Lower leg skin (tissue), 4 donors: Measurements from ENCODE around the gene FAM180A. TPM values are rescaled to one million over a fixed set of nuclear protein-coding genes. Genes with fewer than 3 reads are reported as not detected.
"Not testable (repeated sequence)": the region's sequence is repeated elsewhere in the genome, so short reads cannot be mapped to it uniquely, and the experiment has no call there.

Source experiments
- DNase-seq, 2 donors: peaks; one replicate each; pipeline ENCODE4 v3.0.0-alpha.2; 2019; ENCODE audit warnings: low spot score in 2 of 2
- H3K4me3 ChIP-seq: fragments of 200-600 bp; sonication (generic); 2 replicates; pipeline ENCODE4 v1.5.1; 2017; ENCODE audit warnings: mild to moderate bottlenecking, low read depth; ENCODE audit not compliant: poor library complexity, severe bottlenecking
- POLR2A ChIP-seq, 2 donors: fragments of 450-650 bp; IDR thresholded peaks; one replicate each; pipeline ENCODE4 v1.6.1; 2016 to 2017; ENCODE audit warnings: antibody characterized with exemption in 2 of 2, mild to moderate bottlenecking in 1 of 2, moderate library complexity in 1 of 2
- WGBS, 2 donors: methylation state at CpG; one replicate each; pipeline ENCODE4 v1.1.5; 2018; 5-methylcytosine and 5-hydroxymethylcytosine counted together
- intact Hi-C: fragments of 100-400 bp; cut with DNase I; formaldehyde crosslinking; loops from one replicate; pipeline ENCODE4 v1.15.0; 2023; ENCODE audit warnings: low total_unique reads
- total RNA-seq, 4 donors: library from RNA; depleted of rRNA; stranded (reverse); fragments of >200 nt; gene quantifications; one replicate each; pipeline ENCODE4 v1.1.0, GENCODE V29; 2016
- TF ChIP-seq, protein P1 (sequence below), 3 donors: fragments of 450-650 bp; IDR thresholded peaks; one replicate each; pipeline ENCODE4 v1.5.1; 2016; ENCODE audit warnings: antibody characterized with exemption in 3 of 3, mild to moderate bottlenecking in 3 of 3, moderate library complexity in 2 of 3

The FAM180A gene
- total RNA-seq, 4 donors from 2014 or later = 0.34 to 10.3 (median 5.6) TPM

DNA sequence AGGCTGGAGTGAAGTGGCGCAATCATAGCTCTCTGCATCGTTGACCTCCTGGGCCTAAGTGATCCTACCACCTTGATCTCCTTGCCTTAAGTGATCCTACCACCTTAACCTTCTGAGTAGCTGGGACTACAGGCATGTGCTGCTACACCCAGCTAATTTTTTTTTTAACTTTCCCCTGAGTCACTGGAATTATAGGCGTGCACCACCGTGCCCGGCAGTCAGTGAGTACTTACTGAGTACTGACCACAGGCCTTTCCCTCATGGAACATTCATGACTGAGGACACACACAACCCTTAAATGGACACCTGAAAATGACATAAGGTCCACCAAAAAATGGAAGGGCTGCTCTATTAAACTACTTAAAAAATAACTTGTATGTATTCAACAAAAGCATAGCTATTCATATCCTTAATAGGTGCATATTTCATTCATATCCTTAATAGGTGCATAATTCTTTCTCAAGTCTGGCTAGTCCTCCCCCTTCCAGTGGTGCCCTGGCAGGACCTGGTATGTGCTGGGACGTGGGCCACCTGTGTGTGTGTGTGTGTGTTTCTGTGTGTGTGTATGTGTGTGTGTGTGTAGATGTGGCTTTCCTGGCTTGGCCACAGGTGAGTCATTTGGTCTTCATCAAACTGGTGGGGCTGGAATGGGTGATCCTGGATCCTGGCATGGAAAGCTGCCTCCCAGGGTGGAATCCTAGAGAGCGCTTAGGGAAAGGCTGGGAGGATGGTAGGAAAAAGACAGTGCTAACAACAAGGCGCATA lies 3.5 kb downstream of the FAM180A start:
- 45 to 54% methylated on average over 8 of the region's 8 CpGs for WGBS, 2 donors
- peak in 1 of 2 donors; percentile 47 for DNase-seq
- intact Hi-C loops = no loop called here
- H3K4me3 ChIP-seq = no peak overlapping the region
- TF ChIP-seq POLR2A (IDR thresholded peaks at IDR 0.05) = no peak
- TF ChIP-seq, protein P1, sequence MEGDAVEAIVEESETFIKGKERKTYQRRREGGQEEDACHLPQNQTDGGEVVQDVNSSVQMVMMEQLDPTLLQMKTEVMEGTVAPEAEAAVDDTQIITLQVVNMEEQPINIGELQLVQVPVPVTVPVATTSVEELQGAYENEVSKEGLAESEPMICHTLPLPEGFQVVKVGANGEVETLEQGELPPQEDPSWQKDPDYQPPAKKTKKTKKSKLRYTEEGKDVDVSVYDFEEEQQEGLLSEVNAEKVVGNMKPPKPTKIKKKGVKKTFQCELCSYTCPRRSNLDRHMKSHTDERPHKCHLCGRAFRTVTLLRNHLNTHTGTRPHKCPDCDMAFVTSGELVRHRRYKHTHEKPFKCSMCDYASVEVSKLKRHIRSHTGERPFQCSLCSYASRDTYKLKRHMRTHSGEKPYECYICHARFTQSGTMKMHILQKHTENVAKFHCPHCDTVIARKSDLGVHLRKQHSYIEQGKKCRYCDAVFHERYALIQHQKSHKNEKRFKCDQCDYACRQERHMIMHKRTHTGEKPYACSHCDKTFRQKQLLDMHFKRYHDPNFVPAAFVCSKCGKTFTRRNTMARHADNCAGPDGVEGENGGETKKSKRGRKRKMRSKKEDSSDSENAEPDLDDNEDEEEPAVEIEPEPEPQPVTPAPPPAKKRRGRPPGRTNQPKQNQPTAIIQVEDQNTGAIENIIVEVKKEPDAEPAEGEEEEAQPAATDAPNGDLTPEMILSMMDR (IDR thresholded peaks at IDR 0.05) = no peak

DNA sequence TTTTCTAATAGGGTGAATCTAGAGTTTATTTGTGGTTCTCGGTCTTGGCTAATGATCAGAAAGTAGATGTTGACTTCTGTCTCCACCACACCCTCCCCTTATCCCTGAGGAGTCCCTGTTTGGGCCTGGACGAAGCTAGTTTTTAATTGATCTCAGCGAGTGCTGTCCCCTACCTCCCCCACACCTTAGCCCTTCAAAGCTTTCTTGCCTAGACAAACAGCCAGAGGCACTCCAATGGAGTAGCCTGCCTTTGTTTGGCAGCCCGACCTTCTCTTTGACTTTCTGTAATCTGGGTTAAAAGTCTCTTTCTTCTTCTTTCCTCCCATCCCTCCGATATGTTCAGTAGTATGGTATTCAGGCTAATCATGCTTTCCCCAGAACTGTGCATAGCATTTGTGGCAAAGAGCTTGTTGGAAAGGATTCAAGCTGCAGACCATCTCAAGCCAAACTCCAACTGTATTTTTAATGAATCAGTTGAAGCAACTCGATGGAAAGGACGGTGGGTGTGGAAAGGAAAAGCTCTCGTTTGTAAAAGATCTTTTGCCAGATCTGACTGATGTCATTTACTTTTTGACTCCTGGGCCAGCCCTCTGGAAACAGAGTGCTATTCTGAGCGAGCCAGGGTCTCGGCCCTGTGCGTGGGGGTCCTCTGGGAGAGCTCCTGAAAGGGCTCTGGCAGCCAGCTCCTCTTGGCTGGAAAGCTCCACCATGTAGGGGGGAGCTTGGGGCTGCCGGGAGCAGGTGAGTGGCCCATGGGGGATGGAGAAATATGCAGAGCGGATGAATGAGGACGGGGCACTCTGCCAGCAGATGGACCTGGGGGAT lies 4.5 kb downstream of the FAM180A start:
- no peak for TF ChIP-seq POLR2A (IDR thresholded peaks at IDR 0.05)
- TF ChIP-seq, protein P1 (IDR thresholded peaks at IDR 0.05) = no peak
- DNase-seq = no peak
- no peak overlapping the region for H3K4me3 ChIP-seq
- intact Hi-C loops = no loop called here
- 38 to 39% methylated on average over 14 of the region's 14 CpGs for WGBS, 2 donors

DNA sequence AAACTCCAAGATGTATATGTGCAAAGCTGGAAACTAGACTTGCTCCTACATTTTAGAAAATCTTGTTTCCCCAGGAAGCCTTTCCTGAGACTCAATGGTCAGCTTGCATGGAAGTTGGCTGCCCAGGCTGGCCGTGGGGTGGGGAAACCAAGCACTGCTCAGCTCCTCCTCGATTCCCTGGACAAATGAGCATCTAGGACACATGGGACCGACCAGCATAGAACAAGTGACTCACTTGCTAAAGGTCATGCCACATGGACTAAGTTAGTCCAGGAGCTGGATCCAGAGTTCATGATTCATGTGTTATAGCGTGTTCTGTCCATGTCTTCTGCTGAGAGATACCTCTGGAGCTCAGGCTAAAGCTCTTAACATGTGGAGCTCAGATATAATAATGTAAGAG lies 6.2 kb downstream of the FAM180A start:
- TF ChIP-seq POLR2A (IDR thresholded peaks at IDR 0.05) = no peak
- TF ChIP-seq, protein P1 (IDR thresholded peaks at IDR 0.05) = no peak
- intact Hi-C loops = no loop called here
- WGBS, 2 donors = 40 to 73% methylated on average over 4 of the region's 4 CpGs
- no peak overlapping the region for H3K4me3 ChIP-seq
- DNase-seq = peak in 1 of 2 donors; percentile 47

DNA sequence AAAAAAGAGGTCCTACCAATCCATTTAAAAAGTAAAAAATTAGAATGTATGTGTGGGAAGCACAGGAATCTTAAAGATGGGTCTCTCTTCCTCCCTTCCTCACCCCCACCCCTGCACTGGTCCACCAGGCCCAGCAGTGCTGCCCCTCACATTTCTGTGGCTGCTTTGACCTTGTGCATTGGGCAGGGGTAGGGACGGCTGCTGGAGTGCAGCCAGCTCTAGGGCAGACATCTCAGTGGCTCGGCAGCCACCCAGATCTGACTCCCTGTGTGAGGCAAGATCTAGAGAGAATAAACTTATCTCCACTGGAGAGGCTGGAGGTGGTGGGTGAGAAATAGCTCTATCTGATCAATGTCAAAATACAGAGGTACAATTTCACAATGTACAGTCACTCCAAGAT lies 6.7 kb downstream of the FAM180A start:
- TF ChIP-seq POLR2A (IDR thresholded peaks at IDR 0.05) = no peak
- TF ChIP-seq, protein P1 (IDR thresholded peaks at IDR 0.05) = no peak
- intact Hi-C loops = no loop called here
- DNase-seq = no peak
- no peak overlapping the region for H3K4me3 ChIP-seq
- whole genome bisulfite sequencing, 2 donors = 60 to 85% methylated on average over 2 of the region's 2 CpGs

DNA sequence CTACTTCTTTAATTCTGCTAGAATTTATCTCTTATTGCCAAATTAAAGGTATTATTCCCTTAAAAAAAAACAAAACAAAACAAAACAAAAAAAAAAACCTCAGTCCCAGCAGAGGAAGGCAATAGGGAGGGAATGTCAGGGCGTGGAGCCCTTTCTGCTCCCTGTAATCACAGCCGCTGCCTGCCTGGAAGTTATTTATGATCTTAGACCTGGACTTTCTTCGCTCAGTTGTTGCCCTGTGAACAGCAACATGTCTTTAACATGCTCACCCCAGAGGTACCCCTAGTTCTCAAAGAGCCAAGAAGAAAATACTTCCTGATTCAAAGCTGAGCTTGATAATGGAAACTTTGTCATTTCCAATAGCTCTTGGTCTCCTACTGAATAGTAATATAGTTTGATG lies 7.7 kb downstream of the FAM180A start:
- TF ChIP-seq, protein P1 (IDR thresholded peaks at IDR 0.05) = no peak
- TF ChIP-seq POLR2A (IDR thresholded peaks at IDR 0.05) = no peak
- 71 to 90% methylated on average over 3 of the region's 3 CpGs for WGBS, 2 donors
- intact Hi-C loops = no loop called here
- no peak overlapping the region for H3K4me3 ChIP-seq
- no peak for DNase-seq

DNA sequence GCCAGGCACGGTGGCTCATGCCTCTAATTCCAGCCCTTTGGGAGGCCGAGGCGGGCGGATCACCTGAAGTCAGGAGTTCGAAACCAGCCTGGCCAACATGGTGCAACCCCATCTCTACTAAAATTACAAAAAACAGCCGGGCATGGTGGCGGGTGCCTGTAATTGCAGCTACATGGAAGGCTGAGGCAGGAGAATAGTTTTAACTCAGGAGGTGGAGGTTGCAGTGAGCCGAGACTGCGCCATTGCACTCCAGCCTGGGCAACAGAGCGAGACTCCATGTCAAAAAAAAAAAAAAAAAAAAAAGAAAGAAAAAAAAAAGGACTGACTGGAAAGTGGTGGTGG lies 11.3 kb downstream of the FAM180A start:
- WGBS, 2 donors = 91 to 94% methylated on average over 10 of the region's 10 CpGs
- DNase-seq, intact Hi-C loops, H3K4me3 ChIP-seq: not testable (repeated sequence)
